ENCODE results near the gene WBP2NL.

The WBP2NL gene

DNA sequence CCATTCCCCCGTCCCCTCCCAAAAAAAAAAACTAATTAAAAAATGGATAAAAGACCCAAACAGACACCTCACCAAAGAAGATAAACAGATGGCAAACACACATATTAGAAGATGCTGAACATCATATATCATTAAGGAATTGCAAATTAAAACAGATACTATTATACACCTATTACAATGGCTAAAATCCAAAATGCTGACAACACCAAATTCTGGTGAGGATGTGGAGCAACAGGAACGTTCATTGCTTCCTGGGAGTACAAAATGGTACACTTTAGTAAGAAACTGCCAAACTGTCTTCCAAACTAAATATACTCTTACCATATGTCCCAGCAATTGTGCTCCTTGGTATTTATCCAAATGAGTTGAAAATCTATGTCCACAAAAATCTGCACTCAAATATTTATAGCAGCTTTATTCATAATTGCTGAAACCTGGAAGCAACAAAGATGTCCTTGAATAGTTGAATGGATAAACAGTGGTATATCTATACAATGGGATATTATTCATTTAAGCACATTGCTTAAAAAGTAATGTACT, 52.1 kb downstream of the WBP2NL start:
- H3K79me2 ChIP-seq (ENCODE audit: insufficient read depth, low read depth), result no peaks in the 10 kb centered on the region
- no peak overlapping the region for H3K9ac ChIP-seq
- H3K36me3 ChIP-seq (ENCODE audit: insufficient read depth), result no peaks in the 10 kb centered on the region
- TF ChIP-seq, protein P1, sequence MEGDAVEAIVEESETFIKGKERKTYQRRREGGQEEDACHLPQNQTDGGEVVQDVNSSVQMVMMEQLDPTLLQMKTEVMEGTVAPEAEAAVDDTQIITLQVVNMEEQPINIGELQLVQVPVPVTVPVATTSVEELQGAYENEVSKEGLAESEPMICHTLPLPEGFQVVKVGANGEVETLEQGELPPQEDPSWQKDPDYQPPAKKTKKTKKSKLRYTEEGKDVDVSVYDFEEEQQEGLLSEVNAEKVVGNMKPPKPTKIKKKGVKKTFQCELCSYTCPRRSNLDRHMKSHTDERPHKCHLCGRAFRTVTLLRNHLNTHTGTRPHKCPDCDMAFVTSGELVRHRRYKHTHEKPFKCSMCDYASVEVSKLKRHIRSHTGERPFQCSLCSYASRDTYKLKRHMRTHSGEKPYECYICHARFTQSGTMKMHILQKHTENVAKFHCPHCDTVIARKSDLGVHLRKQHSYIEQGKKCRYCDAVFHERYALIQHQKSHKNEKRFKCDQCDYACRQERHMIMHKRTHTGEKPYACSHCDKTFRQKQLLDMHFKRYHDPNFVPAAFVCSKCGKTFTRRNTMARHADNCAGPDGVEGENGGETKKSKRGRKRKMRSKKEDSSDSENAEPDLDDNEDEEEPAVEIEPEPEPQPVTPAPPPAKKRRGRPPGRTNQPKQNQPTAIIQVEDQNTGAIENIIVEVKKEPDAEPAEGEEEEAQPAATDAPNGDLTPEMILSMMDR (conservative IDR thresholded peaks at IDR 0.05; ENCODE audit: low read depth, low read length), result no peak
- no peak overlapping the region for H3K4me3 ChIP-seq (IDR thresholded peaks at IDR 0.05; ENCODE audit: insufficient read depth, low read depth, low read length)
- H3K27ac ChIP-seq, result no peak overlapping the region
- H3K27me3 ChIP-seq (ENCODE audit: insufficient read depth, low read depth), result no peaks in the 10 kb centered on the region
- peaks cover 11% of the 10 kb centered on the region for H3K4me1 ChIP-seq (ENCODE audit: low read depth, poor library complexity, severe bottlenecking)
- H3K4me2 ChIP-seq, result no peak overlapping the region
- H4K20me1 ChIP-seq (ENCODE audit: insufficient read depth), result no peaks in the 10 kb centered on the region
- no peak overlapping the region for H2AFZ ChIP-seq (ENCODE audit: low read depth)

DNA sequence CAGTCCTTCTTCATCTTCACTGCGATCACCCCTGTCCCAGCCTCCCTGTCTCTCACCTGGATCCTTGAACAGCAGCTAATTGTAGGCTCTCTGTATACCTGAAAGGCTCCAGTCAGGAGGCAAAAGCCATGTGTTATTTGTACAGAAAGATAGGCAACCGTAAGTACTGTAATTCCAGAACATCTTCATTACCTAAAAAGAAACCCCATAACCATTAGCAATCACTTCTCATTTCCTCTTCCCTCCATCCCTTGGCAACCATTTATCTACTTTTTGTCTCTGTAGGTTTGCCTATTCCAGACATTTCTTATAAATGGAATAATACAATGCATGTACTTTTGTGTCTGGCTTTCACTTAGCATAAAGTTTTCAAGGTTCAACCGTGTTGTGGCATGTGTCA, 54.2 kb downstream of the WBP2NL start:
- Histone ChIP-seq H3K4me2 (no peak overlapping the region), H3K4me1 (ENCODE audit: low read depth, poor library complexity, severe bottlenecking) (no peaks in the 10 kb centered on the region), H3K27ac (no peak overlapping the region), H2AFZ (ENCODE audit: low read depth) (no peak overlapping the region), H3K36me3 (ENCODE audit: insufficient read depth) (no peaks in the 10 kb centered on the region), H3K27me3 (ENCODE audit: insufficient read depth, low read depth) (no peaks in the 10 kb centered on the region), H3K9ac (no peak overlapping the region), H3K4me3 (IDR thresholded peaks at IDR 0.05; ENCODE audit: insufficient read depth, low read depth, low read length) (no peak overlapping the region), H3K79me2 (ENCODE audit: insufficient read depth, low read depth) (no peaks in the 10 kb centered on the region), H4K20me1 (ENCODE audit: insufficient read depth) (no peaks in the 10 kb centered on the region)
- TF ChIP-seq, protein P1 (conservative IDR thresholded peaks at IDR 0.05; ENCODE audit: low read depth, low read length), result no peak

DNA sequence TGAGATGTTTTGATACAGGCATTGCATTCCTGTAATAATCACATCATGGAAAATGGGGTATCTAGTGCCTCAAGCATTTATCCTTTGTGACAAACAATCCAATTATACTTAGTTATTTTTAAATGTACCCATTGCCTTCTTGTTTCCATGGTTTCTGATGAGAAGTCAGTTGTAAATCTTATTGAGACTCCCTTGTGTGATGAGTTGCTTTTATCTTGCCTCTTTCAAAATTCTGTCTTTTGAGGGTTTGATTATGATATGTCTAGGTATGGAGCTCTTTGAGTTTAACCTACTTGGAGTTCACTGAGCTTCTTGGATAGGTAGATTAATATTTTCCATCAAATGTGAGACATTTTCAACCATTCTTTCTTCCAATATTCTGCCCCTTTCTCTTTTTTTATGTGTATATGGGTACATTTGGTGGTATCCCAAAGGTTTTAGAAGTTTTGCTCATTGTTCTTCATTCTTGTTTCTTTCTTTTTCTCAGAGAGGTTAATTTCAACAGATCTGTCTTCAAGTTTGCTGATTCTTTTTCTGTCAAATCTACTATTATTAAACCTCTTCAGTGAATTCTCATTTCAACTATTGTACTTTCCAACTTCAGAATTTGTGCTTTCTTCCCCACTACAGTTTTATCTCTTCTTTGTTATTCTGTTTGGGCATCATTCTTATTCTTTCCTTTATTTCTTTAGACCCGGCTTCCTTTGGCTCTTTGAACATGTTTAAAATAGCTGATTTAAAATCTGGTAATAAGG, 58.3 kb downstream of the WBP2NL start:
- no peaks in the 10 kb centered on the region for H3K79me2 ChIP-seq (ENCODE audit: insufficient read depth, low read depth)
- H3K27me3 ChIP-seq (ENCODE audit: insufficient read depth, low read depth), result no peaks in the 10 kb centered on the region

DNA sequence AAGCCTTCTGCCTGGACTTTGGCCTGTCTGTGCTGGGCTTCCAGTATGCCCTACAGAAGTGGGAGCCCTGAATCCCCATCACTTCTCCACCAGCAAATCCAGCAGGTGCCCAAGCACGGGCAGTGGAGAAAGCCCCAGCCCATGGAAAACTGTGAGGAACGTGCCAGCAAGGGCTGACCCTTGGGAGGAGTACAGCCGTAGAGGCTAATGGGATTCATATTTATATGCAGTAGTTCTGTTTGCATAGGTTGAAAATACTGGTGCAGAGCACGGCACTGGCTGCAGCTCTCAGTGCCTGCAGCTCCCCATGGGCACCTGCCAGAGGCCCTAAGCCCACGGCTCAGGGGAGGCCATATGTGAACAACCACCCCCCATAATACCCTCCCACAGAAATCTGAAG, 61.9 kb downstream of the WBP2NL start:
- Histone ChIP-seq H3K4me1 (ENCODE audit: low read depth, poor library complexity, severe bottlenecking) (no peaks in the 10 kb centered on the region), H3K27ac (no peak overlapping the region), H4K20me1 (ENCODE audit: insufficient read depth) (no peaks in the 10 kb centered on the region), H3K9ac (no peak overlapping the region), H3K27me3 (ENCODE audit: insufficient read depth, low read depth) (no peaks in the 10 kb centered on the region), H3K79me2 (ENCODE audit: insufficient read depth, low read depth) (no peaks in the 10 kb centered on the region), H3K4me3 (IDR thresholded peaks at IDR 0.05; ENCODE audit: insufficient read depth, low read depth, low read length) (no peak overlapping the region), H2AFZ (ENCODE audit: low read depth) (no peak overlapping the region), H3K4me2 (no peak overlapping the region), H3K36me3 (ENCODE audit: insufficient read depth) (no peaks in the 10 kb centered on the region)
- TF ChIP-seq, protein P1 (conservative IDR thresholded peaks at IDR 0.05; ENCODE audit: low read depth, low read length), result no peak

More for the DNA sequence above, 58.3 kb downstream of the WBP2NL start:
- no peak overlapping the region for H2AFZ ChIP-seq (ENCODE audit: low read depth)
- H3K4me1 ChIP-seq (ENCODE audit: low read depth, poor library complexity, severe bottlenecking), result no peaks in the 10 kb centered on the region
- H3K36me3 ChIP-seq (ENCODE audit: insufficient read depth), result no peaks in the 10 kb centered on the region
- H3K4me2 ChIP-seq, result no peak overlapping the region
- no peaks in the 10 kb centered on the region for H4K20me1 ChIP-seq (ENCODE audit: insufficient read depth)
- H3K27ac ChIP-seq, result no peak overlapping the region
- H3K4me3 ChIP-seq (IDR thresholded peaks at IDR 0.05; ENCODE audit: insufficient read depth, low read depth, low read length), result no peak overlapping the region
- no peak overlapping the region for H3K9ac ChIP-seq
- TF ChIP-seq, protein P1 (conservative IDR thresholded peaks at IDR 0.05; ENCODE audit: low read depth, low read length), result no peak

All from KMS-11 (cell line).